DMS 273 treated with DMSO at 0.1 percent for 48 hours (cell line): Measurements from ENCODE around the gene TMPO.
"Not testable (repeated sequence)": the region's sequence is repeated elsewhere in the genome, so short reads cannot be mapped to it uniquely, and the experiment has no call there.

Source experiments
- DNase-seq: peaks from one replicate; lab custom pipeline; 2025; lab: John Stamatoyannopoulos, UW

TMPO gene

GRCh38 chr12:98515287-98516110, at the start of gene TMPO:
TMPO (plus strand) TSS chr12:98515590; CDS start chr12:98515868, 278 bp downstream.
- peak; percentile 80 for DNase-seq

GRCh38 chr12:98465950-98466602, 49.3 kb upstream of the TMPO start:
- DNase-seq, result no peak

GRCh38 chr12:98466640-98467400, 48.6 kb upstream of the TMPO start:
- no peak for DNase-seq

- DNase-seq, result no peak
Measured at GRCh38 chr12:98469109-98469508, 46.3 kb upstream of the TMPO start.

GRCh38 chr12:98470469-98471082, 44.8 kb upstream of the TMPO start:
- DNase-seq, result no peak

- no peak for DNase-seq
Measured at GRCh38 chr12:98471085-98471484, 44.3 kb upstream of the TMPO start.

- DNase-seq, result no peak
Measured at GRCh38 chr12:98475565-98475908, 39.9 kb upstream of the TMPO start.

GRCh38 chr12:98478606-98479005, 36.8 kb upstream of the TMPO start:
- no peak for DNase-seq

GRCh38 chr12:98483621-98484503, 31.5 kb upstream of the TMPO start:
- no peak for DNase-seq

- DNase-seq, result peak; percentile 42
Measured at GRCh38 chr12:98485792-98486340, 29.5 kb upstream of the TMPO start.

GRCh38 chr12:98488416-98488815, 27.0 kb upstream of the TMPO start:
- not testable (repeated sequence) for DNase-seq

- no peak for DNase-seq
Measured at GRCh38 chr12:98489176-98489575, 26.2 kb upstream of the TMPO start.

GRCh38 chr12:98490501-98491453, 24.6 kb upstream of the TMPO start:
- DNase-seq, result peak; percentile 38

- DNase-seq, result no peak
Measured at GRCh38 chr12:98492580-98493140, 22.7 kb upstream of the TMPO start.

GRCh38 chr12:98501266-98501629, 14.1 kb upstream of the TMPO start:
- not testable (repeated sequence) for DNase-seq

GRCh38 chr12:98503342-98503591, 12.1 kb upstream of the TMPO start:
- DNase-seq, result peak; percentile 85

GRCh38 chr12:98503592-98504367, 11.6 kb upstream of the TMPO start:
- peak; percentile 85 for DNase-seq

GRCh38 chr12:98504368-98504617, 11.1 kb upstream of the TMPO start:
- DNase-seq, result no peak

- no peak for DNase-seq
Measured at GRCh38 chr12:98509063-98509462, 6.3 kb upstream of the TMPO start.
